ENCODE measurements around the gene POLR2J.

Gene POLR2J

GRCh38 chr7:102436118-102436517 is 42.6 kb downstream of the POLR2J start:
- no peak for DNase-seq (ENCODE audit: low spot score)

GRCh38 chr7:102434039-102434486 is 44.7 kb downstream of the POLR2J start:
- no peak for DNase-seq (ENCODE audit: low spot score)

- DNase-seq (ENCODE audit: low spot score): peak; percentile 75
Observed at GRCh38 chr7:102433219-102434038, 45.3 kb downstream of the POLR2J start, which contains the start of gene ORAI2. Gene ORAI2 (plus strand): TSS chr7:102433575. CDS start chr7:102438957, 5,382 bp downstream.

GRCh38 chr7:102432442-102433218 is 46.1 kb downstream of the POLR2J start:
- DNase-seq (ENCODE audit: low spot score): no peak

GRCh38 chr7:102431617-102432298 is 47.0 kb downstream of the POLR2J start:
- DNase-seq (ENCODE audit: low spot score): no peak

- no peak for DNase-seq (ENCODE audit: low spot score)
Observed at GRCh38 chr7:102429141-102429899, 49.4 kb downstream of the POLR2J start.

- DNase-seq (ENCODE audit: low spot score): no peak
Observed at GRCh38 chr7:102427019-102427405, 51.7 kb downstream of the POLR2J start.

GRCh38 chr7:102426268-102427018 is 52.3 kb downstream of the POLR2J start:
- DNase-seq (ENCODE audit: low spot score): no peak

GRCh38 chr7:102425639-102426267 is 53.0 kb downstream of the POLR2J start:
- no peak for DNase-seq (ENCODE audit: low spot score)

- DNase-seq (ENCODE audit: low spot score): no peak
Observed at GRCh38 chr7:102424787-102425218, 53.9 kb downstream of the POLR2J start.

- DNase-seq (ENCODE audit: low spot score): no peak
Observed at GRCh38 chr7:102424129-102424551, 54.6 kb downstream of the POLR2J start.
